HG03060 (cell line): ENCODE results near the gene RGS12.

Experiments
- ATAC-seq: cut with Tn5 transposase; IDR thresholded peaks from one replicate; pipeline ENCODE4 v1.9.1; 2021; ENCODE audit warnings: low read depth, moderate number of reproducible peaks; ENCODE audit not compliant: unreplicated experiment

RGS12 gene, protein sequence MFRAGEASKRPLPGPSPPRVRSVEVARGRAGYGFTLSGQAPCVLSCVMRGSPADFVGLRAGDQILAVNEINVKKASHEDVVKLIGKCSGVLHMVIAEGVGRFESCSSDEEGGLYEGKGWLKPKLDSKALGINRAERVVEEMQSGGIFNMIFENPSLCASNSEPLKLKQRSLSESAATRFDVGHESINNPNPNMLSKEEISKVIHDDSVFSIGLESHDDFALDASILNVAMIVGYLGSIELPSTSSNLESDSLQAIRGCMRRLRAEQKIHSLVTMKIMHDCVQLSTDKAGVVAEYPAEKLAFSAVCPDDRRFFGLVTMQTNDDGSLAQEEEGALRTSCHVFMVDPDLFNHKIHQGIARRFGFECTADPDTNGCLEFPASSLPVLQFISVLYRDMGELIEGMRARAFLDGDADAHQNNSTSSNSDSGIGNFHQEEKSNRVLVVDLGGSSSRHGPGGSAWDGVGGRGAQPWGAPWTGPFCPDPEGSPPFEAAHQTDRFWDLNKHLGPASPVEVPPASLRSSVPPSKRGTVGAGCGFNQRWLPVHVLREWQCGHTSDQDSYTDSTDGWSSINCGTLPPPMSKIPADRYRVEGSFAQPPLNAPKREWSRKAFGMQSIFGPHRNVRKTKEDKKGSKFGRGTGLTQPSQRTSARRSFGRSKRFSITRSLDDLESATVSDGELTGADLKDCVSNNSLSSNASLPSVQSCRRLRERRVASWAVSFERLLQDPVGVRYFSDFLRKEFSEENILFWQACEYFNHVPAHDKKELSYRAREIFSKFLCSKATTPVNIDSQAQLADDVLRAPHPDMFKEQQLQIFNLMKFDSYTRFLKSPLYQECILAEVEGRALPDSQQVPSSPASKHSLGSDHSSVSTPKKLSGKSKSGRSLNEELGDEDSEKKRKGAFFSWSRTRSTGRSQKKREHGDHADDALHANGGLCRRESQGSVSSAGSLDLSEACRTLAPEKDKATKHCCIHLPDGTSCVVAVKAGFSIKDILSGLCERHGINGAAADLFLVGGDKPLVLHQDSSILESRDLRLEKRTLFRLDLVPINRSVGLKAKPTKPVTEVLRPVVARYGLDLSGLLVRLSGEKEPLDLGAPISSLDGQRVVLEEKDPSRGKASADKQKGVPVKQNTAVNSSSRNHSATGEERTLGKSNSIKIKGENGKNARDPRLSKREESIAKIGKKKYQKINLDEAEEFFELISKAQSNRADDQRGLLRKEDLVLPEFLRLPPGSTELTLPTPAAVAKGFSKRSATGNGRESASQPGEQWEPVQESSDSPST (N-terminal part only)

GRCh38 chr4:3292571-3293400 is at the start of gene RGS12:
Gene RGS12, plus strand, starts transcription at chr4:3293021. Its CDS starts 23,150 bp downstream, at chr4:3316171.
- no peak for ATAC-seq

DNA sequence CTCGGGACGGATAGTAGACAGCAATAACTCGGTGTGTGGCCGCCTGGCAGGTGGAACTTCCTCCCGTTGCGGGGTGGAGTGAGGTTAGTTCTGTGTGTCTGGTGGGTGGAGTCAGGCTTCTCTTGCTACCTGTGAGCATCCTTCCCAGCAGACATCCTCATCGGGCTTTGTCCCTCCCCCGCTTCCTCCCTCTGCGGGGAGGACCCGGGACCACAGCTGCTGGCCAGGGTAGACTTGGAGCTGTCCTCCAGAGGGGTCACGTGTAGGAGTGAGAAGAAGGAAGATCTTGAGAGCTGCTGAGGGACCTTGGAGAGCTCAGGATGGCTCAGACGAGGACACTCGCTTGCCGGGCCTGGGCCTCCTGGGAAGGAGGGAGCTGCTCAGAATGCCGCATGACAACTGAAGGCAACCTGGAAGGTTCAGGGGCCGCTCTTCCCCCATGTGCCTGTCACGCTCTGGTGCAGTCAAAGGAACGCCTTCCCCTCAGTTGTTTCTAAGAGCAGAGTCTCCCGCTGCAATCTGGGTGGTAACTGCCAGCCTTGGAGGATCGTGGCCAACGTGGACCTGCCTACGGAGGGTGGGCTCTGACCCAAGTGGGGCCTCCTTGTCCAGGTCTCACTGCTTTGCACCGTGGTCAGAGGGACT is 49.6 kb upstream of the RGS12 start:
- no peak for ATAC-seq

DNA sequence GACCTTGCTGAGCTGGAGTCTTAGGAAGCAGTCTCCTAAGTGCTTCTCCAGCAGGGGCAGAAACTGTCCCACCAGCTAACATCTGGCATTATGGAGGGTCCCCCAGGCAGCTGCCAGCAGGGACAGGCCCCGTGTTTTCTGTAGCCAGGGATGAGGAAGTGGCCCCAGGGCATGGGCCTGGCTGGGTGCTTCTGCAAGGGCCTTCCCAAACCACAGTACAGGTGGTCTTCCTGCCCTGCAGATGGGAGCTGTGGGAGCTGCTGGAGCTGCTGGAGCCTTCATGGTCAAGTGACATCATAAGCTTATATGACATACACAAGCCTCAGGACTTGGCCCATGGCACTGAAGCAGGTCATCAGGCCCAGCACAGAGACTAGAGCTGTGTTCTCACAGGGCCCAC is 48.8 kb upstream of the RGS12 start:
- no peak for ATAC-seq

- ATAC-seq = no peak
Observed at GRCh38 chr4:3244747-3245146, 48.1 kb upstream of the RGS12 start.

DNA sequence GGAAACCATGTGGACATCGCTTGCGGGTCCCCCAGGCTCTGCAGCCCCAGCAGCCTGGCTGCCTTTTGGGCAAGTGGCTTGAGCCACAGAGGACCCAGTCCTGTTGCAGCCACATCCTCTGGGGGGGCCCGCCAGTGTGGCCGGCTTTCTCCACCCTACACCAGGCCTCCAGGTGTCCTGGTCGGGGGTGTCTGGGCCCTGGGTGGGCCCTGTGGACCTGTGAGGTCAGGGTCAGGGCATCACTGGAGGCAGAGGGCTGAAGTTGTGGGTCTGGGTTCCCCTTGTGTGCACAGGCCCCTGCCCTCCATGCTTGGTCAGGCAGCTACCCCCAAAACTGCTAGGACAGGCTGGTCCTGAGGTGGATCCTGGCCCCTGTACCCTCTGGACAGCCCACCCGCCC is 47.1 kb upstream of the RGS12 start:
- no peak for ATAC-seq

- no peak for ATAC-seq
Observed at GRCh38 chr4:3246458-3247398, 46.1 kb upstream of the RGS12 start.

DNA sequence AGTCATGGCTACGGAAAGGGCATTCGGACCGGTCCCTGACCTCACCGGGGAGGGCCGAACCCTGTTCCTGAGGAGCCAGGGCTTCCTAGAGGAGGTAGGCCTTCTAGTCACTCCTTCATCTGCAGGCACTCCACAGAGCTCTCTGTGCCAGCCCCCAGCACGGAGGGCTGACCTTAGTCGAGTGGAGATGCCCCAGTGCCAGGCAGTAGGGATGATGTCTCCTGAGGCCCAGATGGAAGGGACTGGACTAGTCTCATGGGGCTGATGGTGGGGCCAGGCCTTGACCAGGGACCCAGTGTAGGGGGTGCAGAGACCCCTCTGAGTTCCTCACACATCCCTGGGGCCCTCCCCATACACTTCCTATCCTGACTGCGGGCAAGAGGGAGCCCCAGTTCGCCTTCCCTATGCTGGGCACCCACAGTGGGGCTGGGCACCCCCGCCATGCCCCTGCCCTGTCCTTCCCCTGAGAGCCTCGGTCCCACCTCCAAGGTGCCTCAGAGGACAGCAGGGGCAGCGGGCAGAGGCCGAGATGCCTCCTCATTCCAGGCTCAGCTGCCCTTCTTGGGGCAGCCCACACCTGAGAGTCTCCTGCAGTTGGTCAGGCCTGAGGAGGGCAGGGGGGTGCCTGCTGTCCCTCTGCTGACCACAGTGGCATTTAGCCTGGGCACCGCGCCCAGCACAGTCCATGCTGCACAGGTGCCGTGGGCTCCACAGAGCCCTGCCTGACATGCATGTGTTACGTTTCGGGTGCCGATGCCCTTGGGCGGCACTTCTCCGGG is 45.2 kb upstream of the RGS12 start:
- ATAC-seq = no peak

DNA sequence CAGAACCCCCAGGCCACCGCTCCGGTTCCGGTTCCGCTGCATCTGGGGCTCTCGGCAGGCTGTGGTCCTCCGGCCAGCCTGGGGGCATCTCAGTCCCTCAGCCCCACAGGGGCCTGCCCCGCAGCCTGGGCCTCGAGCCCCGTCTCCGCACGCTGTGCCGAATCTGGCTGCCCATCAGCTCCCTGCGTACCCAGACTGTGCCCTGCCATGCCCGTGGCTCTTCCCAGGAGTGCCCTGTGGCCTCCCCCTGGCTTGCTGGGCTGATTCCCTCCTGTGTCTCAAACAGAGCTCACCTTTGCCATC is 44.7 kb upstream of the RGS12 start:
- ATAC-seq = no peak

DNA sequence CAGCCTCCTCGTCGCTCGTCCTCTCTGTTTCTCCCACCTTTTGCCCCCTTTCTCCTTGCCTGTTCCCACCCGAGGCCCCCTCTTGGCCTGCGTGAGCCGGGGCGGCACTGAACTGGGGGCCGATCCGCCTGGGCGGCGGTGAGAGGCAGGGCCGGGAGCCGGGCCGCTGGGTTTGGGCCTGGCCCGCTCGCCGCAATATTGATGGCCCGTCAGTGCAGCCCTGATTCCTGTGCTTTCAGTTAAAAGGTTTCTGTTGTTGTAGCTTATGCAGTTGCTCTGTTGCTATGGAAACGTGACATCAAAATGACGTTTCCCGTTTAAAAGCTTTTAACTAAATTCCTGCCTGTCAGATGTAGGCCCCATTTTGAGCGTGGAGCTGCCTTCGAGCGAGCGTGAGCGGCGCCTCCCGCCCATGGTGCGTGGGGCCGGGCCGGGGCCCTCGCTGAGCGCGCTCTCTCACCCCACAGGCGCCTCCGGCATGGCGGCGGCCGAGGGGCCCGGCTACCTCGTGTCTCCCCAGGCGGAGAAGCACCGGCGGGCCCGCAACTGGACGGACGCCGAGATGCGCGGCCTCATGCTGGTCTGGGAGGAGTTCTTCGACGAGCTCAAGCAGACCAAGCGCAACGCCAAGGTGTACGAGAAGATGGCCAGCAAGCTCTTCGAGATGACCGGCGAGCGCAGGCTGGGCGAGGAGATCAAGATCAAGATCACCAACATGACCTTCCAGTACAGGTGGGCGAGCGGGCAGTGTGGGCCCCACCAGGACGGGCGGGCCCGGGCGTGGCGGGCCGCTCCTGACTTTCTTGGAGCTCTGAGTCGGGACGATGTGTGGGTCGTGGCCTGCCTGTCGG is 43.8 kb upstream of the RGS12 start, which contains the start of gene MSANTD1:
TSS of gene MSANTD1 (plus strand) at position 349 of the 851 bp plus-strand sequence. CDS start at position 413, 64 bp downstream.
- ATAC-seq = no peak

DNA sequence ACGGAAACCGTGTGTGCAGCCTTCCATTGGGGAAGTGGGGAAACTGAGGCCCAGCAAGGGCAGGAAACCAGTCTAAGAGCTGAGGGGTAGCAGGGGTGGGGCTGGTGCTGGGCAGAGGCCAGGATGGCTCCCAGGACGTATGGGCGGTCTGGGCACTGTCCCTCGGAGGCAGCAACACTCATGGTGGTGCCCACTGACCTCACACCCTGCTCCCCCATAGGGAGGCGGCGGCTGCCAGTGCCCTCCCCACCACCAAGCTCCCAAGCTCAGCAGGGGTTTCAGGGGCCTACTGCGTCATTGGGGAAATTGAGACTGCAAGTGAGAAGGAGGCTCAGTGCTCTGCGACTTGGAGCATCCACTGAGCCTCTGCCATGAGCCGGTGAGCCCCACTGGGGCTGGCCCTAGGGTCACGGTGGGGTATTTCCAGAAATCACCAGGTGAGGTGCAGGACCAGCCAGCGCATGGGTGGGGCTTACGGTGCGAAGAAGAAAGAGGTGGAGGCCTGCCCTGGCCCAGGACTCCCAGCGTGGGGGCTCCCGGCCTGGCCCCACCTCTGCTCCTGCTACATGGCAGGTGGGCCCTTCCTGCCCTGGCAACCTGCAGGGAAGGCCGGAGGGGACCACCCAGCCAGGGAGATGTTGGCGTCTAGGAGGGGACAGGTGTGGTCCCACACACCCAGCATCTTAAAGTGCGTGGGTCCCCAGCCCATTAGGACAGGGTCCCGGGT is 42.9 kb upstream of the RGS12 start:
- no peak for ATAC-seq

DNA sequence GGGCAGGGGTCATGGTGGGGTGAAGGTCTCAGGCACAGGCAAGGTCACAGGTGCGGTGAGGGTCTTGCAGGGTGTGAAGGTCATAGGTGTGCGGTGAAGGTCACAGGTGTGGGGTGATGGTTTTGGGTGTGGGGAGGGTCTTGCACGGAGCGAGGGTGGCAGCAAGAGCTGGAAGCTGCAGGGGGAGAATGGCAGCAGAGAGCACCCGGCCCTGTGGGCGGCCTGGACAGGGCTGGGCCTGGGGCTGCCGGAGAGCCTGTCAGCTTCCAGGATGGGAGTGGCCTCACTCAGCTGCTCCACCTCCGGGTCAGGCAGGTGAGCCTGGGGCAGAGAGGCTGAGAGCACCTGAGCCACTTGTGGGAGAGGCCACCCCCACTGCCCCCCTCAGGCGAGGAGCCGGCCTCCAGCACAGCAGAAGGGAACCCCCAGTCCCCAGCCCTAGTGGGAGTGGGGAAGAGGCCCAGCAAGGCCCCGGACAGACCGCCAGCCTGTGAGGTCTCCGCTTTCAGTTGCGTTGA is 42.3 kb upstream of the RGS12 start:
- no peak for ATAC-seq

DNA sequence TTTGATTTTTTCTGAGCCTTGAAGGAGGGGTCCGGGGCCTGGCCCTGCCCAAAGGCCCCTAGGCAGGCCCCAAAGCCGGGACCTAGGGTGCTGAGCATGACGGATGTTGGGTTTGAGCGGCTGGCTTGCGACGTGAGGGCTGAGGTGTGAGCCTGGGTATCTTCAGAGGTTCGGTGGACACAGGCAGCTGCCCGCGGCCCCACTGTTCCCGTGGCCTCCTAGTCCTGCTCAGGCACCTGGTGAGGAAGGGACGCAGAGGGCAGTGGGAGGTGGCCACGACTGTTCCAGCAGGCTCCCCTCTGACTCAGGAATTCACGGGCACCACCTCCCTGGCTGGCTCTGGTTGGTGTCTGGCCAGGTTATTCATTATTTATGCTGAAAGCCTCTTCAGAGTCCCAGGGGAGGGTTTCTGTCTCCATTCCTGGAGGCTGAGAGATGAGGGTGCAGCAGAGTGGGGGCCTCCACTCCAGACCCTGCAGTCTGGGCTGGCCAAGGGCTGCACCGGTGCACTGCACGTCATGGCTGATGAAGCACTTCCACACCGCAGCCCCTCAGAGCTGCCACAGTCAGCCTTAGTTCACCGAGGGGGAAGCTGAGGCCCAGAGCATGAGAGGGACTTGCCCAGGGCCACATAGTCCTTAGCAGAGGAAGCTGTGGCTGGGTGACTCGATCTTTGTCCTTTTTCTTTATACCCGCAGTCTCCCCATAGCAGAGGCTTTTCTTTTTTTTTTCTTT is 41.7 kb upstream of the RGS12 start:
- ATAC-seq = no peak

- no peak for ATAC-seq
Observed at GRCh38 chr4:3251691-3252479, 40.9 kb upstream of the RGS12 start.

- no peak for ATAC-seq
Observed at GRCh38 chr4:3252480-3252828, 40.4 kb upstream of the RGS12 start.
